ENCODE results near the gene BATF.

Gene BATF

GRCh38 chr14:75527449-75528163, 5.3 kb downstream of the BATF start:
- in situ Hi-C loops (cut with MboI; ENCODE audit: low sequenced_read_pairs, unreplicated experiment) = no loop called here
- TF ChIP-seq CTCF (IDR thresholded peaks at IDR 0.05; ENCODE audit: borderline replicate concordance, control extremely low read depth, extremely low read depth, insufficient read depth, missing control alignments) = no peak
- no peak for DNase-seq (ENCODE audit: low spot score)

GRCh38 chr14:75531256-75531655, 9.0 kb downstream of the BATF start:
- in situ Hi-C loops (cut with MboI; ENCODE audit: low sequenced_read_pairs, unreplicated experiment) = no loop called here
- DNase-seq (ENCODE audit: low spot score) = no peak
- TF ChIP-seq CTCF (IDR thresholded peaks at IDR 0.05; ENCODE audit: borderline replicate concordance, control extremely low read depth, extremely low read depth, insufficient read depth, missing control alignments) = no peak

- in situ Hi-C loops (cut with MboI; ENCODE audit: low sequenced_read_pairs, unreplicated experiment) = no loop called here
- no peak for DNase-seq (ENCODE audit: low spot score)
- no peak for TF ChIP-seq CTCF (IDR thresholded peaks at IDR 0.05; ENCODE audit: borderline replicate concordance, control extremely low read depth, extremely low read depth, insufficient read depth, missing control alignments)
These were observed 9.5 kb downstream of the BATF start for GRCh38 chr14:75531660-75532317.

- no peak for TF ChIP-seq CTCF (IDR thresholded peaks at IDR 0.05; ENCODE audit: borderline replicate concordance, control extremely low read depth, extremely low read depth, insufficient read depth, missing control alignments)
- in situ Hi-C loops (cut with MboI; ENCODE audit: low sequenced_read_pairs, unreplicated experiment) = no loop called here
- DNase-seq (ENCODE audit: low spot score) = no peak
These were observed 11.7 kb downstream of the BATF start for GRCh38 chr14:75533791-75534555.

- no peak for DNase-seq (ENCODE audit: low spot score)
- in situ Hi-C loops (cut with MboI; ENCODE audit: low sequenced_read_pairs, unreplicated experiment) = no loop called here
- no peak for TF ChIP-seq CTCF (IDR thresholded peaks at IDR 0.05; ENCODE audit: borderline replicate concordance, control extremely low read depth, extremely low read depth, insufficient read depth, missing control alignments)
These were observed 13.1 kb downstream of the BATF start for GRCh38 chr14:75535164-75535898.

GRCh38 chr14:75537071-75537470, 14.8 kb downstream of the BATF start:
- no peak for DNase-seq (ENCODE audit: low spot score)
- TF ChIP-seq CTCF (IDR thresholded peaks at IDR 0.05; ENCODE audit: borderline replicate concordance, control extremely low read depth, extremely low read depth, insufficient read depth, missing control alignments) = no peak
- in situ Hi-C loops (cut with MboI; ENCODE audit: low sequenced_read_pairs, unreplicated experiment) = no loop called here

All from GM13976 (cell line).